ENCODE data around the gene REXO1.
A peak's percentile ranks its signal among the peaks of the same experiment; 100 is the strongest.

Gene REXO1

DNA sequence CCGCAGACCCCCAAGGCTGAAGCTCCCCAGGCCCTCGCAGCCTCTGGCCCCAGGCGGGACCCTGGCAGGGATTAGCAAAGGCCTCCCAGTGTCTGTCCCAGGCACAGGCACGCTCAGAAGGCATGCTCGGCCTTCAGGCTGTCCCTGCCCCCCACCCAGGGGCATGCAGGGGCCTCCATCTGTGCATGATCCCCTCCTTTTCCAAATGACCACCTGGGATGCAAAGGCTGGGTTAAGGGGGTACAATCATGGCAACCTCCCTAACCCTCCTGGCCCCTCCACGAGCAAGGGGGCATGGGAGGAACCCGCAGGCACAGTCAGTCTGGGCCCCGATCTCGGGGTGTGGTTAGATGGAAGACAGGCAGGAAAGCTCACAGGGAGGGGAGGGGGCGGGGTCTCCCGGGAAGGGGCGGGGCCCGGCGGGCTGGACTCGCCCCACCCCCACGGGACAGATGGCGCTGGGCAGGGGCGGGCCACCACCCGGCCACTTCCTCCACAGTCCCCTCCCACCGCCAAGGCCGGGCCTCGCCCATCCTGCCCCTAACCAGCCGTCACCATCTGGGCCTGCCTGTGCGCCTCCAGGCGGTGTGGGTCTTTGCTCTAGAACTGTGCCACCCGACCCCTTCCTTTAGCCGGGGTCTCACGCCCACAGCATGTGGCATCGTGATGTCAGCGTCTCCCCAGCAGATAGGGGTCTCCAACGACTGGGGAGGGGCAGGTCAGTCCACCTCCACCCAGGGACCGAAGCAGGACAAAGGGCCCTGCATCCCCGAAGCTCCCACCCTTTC is 7.0 kb upstream of the REXO1 start (continued):
- TF ChIP-seq ZXDB (tag by site-specific recombination; IDR thresholded peaks at IDR 0.05) (peak; percentile 77), ZNF530 (tag by site-specific recombination; IDR thresholded peaks at IDR 0.05; ENCODE audit: low read depth) (no peak), ZIC2 (tag by site-specific recombination; IDR thresholded peaks at IDR 0.05) (peak; percentile 37), ZNF654 (tag by site-specific recombination; IDR thresholded peaks at IDR 0.05; ENCODE audit: low read depth) (no peak), ZNF777 (tag by site-specific recombination; IDR thresholded peaks at IDR 0.05; ENCODE audit: borderline replicate concordance) (no peak), ZNF37A (tag by site-specific recombination; IDR thresholded peaks at IDR 0.05) (no peak), SCRT2 (tag by site-specific recombination; IDR thresholded peaks at IDR 0.05) (no peak), ZNF10 (tag by site-specific recombination; IDR thresholded peaks at IDR 0.05) (no peak), ZSCAN30 (tag by site-specific recombination; IDR thresholded peaks at IDR 0.05) (no peak; the same call in 1 of the 2 replicates), ZFP41 (tag by site-specific recombination; IDR thresholded peaks at IDR 0.05; ENCODE audit: borderline replicate concordance) (no peak), GLI4 (tag by site-specific recombination; IDR thresholded peaks at IDR 0.05) (no peak), ZNF423 (tag by site-specific recombination; IDR thresholded peaks at IDR 0.05) (no peak), ZNF138 (tag by site-specific recombination; IDR thresholded peaks at IDR 0.05; ENCODE audit: borderline replicate concordance) (no peak), ZNF701 (tag by site-specific recombination; IDR thresholded peaks at IDR 0.05) (no peak), OSR2 (tag by site-specific recombination; IDR thresholded peaks at IDR 0.05) (no peak), ZNF19 (tag by site-specific recombination; IDR thresholded peaks at IDR 0.05; ENCODE audit: low read depth) (no peak), ZNF433 (tag by site-specific recombination; IDR thresholded peaks at IDR 0.05; ENCODE audit: low read depth) (no peak), KLF10 (tag by site-specific recombination; IDR thresholded peaks at IDR 0.05) (peak; percentile 42; the same call in 1 of the 2 replicates), KLF9 (tag by site-specific recombination; IDR thresholded peaks at IDR 0.05; ENCODE audit: low read depth) (peak; percentile 90), ZBTB1 (tag by site-specific recombination; IDR thresholded peaks at IDR 0.05) (no peak), HOXA7 (CRISPR knock-in tag; IDR thresholded peaks at IDR 0.05; ENCODE audit: borderline replicate concordance) (no peak), ZNF664 (tag by site-specific recombination; IDR thresholded peaks at IDR 0.05) (no peak), MEIS1 (CRISPR knock-in tag; IDR thresholded peaks at IDR 0.05; ENCODE audit: borderline replicate concordance) (no peak), ZNF791 (tag by site-specific recombination; IDR thresholded peaks at IDR 0.05) (no peak), IKZF3 (tag by site-specific recombination; IDR thresholded peaks at IDR 0.05) (no peak), ZBTB7A (tag by site-specific recombination; IDR thresholded peaks at IDR 0.05; ENCODE audit: low read depth) (peak; percentile 74), ZNF558 (tag by site-specific recombination; IDR thresholded peaks at IDR 0.05) (no peak), ZFP3 (tag by site-specific recombination; IDR thresholded peaks at IDR 0.05; ENCODE audit: low read depth) (no peak), ZNF121 (tag by site-specific recombination; IDR thresholded peaks at IDR 0.05) (no peak), SETDB1 (IDR thresholded peaks at IDR 0.05; ENCODE audit: insufficient read length, low read length) (no peak), ZSCAN23 (tag by site-specific recombination; IDR thresholded peaks at IDR 0.05) (no peak), ZBTB20 (tag by site-specific recombination; IDR thresholded peaks at IDR 0.05) (peak; percentile 28; the same call in 1 of the 2 replicates)
- TF ChIP-seq, protein P1, sequence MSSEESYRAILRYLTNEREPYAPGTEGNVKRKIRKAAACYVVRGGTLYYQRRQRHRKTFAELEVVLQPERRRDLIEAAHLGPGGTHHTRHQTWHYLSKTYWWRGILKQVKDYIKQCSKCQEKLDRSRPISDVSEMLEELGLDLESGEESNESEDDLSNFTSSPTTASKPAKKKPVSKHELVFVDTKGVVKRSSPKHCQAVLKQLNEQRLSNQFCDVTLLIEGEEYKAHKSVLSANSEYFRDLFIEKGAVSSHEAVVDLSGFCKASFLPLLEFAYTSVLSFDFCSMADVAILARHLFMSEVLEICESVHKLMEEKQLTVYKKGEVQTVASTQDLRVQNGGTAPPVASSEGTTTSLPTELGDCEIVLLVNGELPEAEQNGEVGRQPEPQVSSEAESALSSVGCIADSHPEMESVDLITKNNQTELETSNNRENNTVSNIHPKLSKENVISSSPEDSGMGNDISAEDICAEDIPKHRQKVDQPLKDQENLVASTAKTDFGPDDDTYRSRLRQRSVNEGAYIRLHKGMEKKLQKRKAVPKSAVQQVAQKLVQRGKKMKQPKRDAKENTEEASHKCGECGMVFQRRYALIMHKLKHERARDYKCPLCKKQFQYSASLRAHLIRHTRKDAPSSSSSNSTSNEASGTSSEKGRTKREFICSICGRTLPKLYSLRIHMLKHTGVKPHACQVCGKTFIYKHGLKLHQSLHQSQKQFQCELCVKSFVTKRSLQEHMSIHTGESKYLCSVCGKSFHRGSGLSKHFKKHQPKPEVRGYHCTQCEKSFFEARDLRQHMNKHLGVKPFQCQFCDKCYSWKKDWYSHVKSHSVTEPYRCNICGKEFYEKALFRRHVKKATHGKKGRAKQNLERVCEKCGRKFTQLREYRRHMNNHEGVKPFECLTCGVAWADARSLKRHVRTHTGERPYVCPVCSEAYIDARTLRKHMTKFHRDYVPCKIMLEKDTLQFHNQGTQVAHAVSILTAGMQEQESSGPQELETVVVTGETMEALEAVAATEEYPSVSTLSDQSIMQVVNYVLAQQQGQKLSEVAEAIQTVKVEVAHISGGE (tag by site-specific recombination; conservative IDR thresholded peaks at IDR 0.05; ENCODE audit: low read depth) = no peak
- TF ChIP-seq, protein P2, sequence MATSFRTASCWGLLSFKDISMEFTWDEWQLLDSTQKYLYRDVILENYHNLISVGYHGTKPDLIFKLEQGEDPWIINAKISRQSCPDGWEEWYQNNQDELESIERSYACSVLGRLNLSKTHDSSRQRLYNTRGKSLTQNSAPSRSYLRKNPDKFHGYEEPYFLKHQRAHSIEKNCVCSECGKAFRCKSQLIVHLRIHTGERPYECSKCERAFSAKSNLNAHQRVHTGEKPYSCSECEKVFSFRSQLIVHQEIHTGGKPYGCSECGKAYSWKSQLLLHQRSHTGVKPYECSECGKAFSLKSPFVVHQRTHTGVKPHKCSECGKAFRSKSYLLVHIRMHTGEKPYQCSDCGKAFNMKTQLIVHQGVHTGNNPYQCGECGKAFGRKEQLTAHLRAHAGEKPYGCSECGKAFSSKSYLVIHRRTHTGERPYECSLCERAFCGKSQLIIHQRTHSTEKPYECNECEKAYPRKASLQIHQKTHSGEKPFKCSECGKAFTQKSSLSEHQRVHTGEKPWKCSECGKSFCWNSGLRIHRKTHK (tag by site-specific recombination; IDR thresholded peaks at IDR 0.05) = no peak
- TF ChIP-seq, protein P3, sequence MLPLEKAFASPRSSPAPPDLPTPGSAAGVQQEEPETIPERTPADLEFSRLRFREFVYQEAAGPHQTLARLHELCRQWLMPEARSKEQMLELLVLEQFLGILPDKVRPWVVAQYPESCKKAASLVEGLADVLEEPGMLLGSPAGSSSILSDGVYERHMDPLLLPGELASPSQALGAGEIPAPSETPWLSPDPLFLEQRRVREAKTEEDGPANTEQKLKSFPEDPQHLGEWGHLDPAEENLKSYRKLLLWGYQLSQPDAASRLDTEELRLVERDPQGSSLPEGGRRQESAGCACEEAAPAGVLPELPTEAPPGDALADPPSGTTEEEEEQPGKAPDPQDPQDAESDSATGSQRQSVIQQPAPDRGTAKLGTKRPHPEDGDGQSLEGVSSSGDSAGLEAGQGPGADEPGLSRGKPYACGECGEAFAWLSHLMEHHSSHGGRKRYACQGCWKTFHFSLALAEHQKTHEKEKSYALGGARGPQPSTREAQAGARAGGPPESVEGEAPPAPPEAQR (tag by site-specific recombination; IDR thresholded peaks at IDR 0.05) = no peak
- TF ChIP-seq, protein P4, sequence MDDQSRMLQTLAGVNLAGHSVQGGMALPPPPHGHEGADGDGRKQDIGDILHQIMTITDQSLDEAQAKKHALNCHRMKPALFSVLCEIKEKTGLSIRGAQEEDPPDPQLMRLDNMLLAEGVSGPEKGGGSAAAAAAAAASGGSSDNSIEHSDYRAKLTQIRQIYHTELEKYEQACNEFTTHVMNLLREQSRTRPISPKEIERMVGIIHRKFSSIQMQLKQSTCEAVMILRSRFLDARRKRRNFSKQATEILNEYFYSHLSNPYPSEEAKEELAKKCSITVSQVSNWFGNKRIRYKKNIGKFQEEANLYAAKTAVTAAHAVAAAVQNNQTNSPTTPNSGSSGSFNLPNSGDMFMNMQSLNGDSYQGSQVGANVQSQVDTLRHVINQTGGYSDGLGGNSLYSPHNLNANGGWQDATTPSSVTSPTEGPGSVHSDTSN (CRISPR knock-in tag; IDR thresholded peaks at IDR 0.05) = no peak

All from HEK293 (cell line).